ENCODE data around the gene KRT77. TPM values are rescaled to one million over a fixed set of nuclear protein-coding genes. Genes with fewer than 3 reads are reported as not detected.

The KRT77 gene
- polyA plus RNA-seq, 4 donors = not detected

DNA sequence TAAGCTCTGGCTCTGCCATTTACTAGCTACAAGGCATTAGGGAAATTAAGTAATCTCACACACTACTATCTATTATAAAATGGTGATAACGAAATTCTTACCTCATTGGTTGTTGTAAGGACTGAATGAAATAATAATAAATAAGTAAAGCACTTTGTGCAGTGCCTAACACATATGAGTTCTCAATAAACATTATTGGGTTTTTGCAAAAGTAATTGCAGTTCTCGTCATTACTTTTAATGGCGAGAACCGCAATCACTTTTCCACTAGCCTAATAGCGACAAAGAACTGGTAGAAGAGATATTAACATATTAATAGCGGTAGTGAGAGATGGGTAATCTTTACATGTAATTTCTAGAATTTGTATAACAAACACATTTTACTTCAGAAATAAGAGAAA, 9.2 kb downstream of the KRT77 start:
- no peak for DNase-seq (ENCODE audit: low read depth in 4 of 4, low spot score in 2 of 4)

DNA sequence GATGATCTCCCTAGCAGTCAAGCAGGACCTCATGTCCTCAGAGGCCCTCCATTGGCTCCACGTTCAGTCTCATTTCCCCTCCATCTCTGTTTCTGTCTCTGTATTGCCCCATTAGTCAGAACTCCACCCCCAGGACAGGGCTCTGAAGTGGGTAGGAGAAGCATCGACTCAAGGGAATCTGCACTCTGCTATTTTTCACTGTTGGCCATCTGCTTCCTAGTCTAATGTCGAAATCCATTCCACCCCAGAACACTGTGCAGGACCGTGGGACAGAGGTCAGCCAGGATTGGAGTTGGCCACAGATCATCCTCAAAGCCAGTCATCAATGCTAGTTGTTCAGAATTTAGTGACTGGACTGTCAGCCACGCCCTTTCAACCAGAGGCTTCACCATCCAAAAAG, 10.1 kb downstream of the KRT77 start:
- no peak for DNase-seq (ENCODE audit: low read depth in 4 of 4, low spot score in 2 of 4)

DNA sequence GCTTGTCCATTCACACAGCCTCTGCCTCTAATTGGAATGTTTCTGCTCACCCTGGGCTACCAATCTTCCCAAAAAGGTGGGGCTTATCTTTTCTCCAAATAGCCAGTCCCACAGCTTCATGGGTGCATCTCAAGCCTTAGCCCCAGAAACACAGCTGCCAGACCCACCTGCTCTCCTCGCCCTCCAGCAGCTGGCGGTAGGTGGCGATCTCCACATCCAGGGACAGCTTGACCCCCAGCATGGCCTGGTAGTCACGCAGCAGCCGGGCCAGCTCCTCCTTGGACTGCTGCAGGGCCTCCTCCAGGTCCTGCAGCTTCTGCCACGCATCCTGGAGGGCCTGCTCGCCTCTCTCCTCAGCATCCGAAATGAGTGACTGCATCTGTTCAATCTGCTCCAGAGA, 11.1 kb downstream of the KRT77 start:
- DNase-seq (ENCODE audit: low read depth in 4 of 4, low spot score in 2 of 4) = no peak

DNA sequence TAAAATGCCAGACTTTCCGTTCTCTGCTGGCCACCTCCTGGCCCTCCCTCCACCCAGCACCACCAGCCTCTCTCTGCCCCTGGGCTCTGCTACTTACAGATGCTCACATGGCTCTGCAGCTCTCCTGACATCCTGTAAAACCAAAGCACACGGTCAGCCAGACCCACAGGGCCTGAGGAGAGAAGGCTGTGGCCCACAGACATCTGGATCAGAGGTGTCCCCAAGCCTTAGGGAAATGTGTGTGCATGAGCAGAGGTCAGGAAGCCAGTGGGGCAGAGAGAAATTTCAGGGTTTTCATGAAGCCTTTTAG, 11.5 kb downstream of the KRT77 start:
- no peak for DNase-seq (ENCODE audit: low read depth in 4 of 4, low spot score in 2 of 4)

DNA sequence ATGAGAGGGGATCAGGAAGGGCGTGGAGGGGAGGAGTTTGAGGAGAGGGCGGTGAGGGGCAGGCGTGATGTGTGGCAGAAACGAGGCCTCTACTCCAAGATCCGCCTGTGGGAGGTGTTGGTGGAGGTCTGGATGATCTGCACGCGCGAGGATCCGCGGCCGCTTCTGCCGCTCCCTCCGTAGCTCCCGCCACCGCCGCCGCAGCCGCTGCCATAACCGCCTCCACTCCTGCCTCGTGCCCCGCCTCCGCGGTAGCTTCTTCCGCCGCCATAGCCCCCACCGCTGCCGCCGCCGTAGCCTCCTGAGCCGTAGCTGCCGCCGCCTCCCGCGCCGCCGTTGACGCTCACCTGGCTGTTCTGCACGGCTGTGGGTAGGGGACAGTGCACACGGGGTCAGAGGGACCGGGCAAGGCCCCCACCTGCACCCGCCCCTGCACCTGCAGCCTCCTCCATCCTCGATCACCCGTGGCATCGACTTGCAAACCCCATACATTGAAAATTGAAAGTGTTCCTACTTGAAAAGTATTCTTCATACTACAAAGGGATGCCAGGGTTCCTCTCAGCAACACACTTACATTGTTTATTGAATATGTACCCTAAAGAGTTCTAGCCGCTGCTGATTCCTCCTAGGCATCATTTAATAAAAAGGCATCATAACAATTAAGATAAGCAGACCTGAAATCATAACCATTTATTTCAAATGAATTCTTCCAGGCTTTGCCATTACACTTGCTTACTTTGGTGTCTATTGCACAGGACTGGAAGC, 12.1 kb downstream of the KRT77 start:
- no peak for DNase-seq (ENCODE audit: low read depth in 4 of 4, low spot score in 2 of 4)

DNA sequence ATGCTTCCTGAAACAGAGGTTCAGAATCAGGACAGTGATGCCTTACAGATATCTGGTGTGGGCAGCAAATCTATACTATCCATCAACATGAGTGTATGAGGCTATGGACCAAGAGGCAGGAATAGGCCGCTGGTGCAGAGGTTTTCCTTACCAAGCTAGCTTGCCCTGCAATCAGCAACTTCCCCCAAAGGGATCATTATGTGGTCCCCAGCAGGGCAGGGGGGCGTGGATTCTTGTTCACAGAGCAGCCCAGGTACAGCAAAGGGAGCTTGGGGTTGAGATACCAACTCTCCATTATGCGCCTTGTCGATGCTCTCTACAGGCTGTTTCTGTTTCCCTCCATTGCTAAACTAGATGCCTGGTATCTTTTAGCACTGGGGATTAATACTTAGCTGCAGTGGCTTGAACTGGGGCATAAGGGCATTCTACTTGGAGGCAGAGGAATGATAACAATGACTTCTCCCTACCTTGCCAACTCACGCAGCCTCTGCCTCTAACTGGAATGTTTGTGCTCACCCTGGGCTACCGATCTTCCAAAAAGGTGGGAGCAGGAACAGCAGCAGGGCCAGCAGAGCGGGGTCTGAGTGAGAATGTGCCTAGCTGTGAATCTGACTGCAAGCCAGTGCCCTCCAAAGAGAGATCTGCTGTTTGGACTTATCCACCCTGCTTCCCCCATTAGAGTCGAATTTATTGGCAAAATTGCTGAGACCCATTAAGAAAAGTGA, 12.8 kb downstream of the KRT77 start:
- no peak for DNase-seq (ENCODE audit: low read depth in 4 of 4, low spot score in 2 of 4)

DNA sequence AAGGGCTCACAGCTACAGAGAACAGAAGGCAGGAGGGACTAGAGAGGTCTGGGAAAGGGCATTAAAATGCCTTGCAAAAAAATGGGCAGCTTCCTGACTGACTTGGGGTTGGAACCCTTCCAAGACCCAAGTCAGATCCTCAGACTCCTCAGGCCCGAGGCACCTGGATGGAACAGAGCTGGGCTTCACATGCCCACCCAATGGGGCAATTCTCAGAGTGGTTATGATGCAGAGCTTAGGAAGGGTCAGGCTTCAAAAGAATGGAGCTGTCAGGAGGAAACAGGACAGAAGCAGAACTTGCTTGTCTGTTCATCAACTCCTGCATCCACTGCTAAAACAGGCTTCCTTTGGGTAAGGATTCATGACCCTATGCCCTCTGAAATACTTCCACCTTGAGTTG, 13.4 kb downstream of the KRT77 start:
- DNase-seq (ENCODE audit: low read depth in 4 of 4, low spot score in 2 of 4) = no peak

DNA sequence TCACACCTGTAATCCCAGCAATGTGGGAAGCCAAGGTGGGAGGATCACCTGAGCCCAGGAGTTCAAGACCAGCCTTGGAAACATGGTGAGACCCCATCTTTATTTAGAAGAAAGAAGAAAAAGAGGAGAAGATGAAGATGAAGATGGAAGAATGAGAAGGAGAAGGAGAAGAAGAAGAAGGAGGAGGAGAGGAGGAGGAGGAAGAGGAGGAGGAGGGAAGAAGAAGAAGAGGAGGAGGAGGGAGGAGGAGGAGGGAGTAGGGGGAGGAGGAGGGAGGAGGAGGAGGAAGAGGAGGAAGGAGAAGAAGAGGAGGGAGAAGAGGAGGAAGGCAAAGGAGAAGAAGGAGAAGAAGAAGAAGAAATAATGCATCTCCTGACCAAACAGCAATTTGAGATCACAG, 14.1 kb downstream of the KRT77 start:
- no peak for DNase-seq (ENCODE audit: low read depth in 4 of 4, low spot score in 2 of 4)

DNA sequence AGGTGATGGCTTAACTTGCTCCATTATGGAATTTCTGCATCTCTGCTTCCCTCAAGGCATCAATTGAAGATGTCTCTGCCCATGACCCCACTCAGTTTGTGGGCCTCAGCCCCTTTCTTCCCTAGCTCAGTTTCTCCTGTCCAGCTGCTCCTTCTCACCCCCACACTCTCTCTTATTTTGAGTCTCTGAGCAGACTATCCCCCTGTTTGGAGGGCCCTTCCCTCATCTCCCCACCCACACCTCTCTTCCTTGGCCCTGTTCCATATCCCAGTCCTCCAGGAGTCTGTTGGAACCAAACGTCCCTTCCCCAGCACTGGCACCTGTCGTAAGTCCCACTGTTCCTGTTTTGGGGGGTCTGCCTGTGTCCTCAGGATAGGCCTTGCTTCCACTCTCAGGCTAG, 14.8 kb downstream of the KRT77 start:
- DNase-seq (ENCODE audit: low read depth in 4 of 4, low spot score in 2 of 4) = no peak

DNA sequence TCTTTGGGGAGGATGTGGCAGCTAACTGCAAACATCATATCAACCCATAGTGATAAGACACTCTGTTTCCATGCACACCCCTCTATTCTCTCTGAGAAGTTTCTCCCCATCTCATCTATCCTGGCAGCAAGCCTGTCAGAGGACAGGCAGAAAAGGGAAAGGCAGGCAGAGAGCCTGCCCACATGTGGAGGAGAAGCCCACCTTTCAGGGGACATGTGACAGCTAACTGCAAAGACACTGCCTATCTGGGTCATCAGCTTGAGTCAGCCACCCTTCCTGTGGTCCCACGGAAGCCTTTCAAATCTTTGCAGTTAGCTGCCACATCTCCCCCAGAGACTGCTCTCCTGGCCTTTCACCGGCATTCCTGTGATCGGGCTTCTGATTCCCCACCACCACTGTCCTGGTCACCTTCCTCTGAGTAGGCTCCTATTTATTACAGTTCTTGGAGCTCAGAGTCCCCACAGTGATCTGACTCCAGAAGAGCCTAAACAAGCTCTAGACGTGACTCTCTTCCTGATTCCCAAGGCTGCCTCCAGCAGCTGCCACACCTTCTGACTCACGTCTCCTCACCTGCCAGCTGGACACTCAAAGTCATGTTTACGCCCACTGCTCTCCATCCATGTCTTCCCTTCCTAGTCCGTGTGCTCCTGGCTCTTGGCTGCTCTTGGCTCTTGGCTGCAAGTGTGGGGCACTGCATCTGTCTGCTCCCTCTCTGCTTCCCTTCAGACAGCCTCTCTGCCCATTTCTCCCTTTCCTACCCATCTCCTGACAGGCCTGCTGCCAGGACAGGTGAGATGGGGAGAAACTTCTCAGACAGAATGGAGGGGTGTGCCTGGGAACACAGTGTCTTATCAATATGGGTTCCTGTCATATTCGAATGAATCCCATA, 15.6 kb downstream of the KRT77 start:
- no peak for DNase-seq (ENCODE audit: low read depth in 4 of 4, low spot score in 2 of 4)

DNA sequence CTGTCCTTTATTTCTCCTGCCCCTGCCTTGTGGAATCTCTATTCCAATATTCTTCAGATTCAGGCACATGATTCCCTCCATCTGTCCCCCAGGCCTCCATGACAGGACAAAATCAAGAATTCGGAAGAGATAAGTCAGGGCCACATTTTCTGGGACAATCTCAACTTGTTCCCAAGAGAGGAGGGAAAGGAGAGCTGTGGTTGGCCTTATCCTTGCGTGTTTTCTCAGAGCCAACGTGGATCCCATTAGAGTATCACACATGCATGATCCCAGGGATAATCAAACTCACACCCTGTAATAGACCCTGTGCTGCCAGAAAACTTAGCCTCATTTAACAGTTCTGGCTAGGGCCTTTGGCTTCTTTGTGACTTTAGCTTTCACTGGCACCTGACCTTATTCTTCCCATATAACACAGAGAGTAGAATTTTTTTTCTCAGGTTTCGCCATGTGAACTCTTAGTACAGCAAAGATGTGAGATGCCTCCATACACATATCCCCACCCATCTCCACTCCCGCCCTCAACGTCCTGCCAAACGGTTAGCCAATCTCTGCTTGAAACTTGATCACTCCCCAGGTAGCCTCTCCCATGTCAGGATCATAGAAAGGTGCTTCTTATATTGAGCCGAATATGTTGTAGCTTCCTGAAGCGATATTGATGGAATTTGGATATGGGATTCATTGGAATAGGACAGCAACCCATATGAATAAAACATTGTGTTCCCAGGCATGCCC, 16.4 kb downstream of the KRT77 start:
- no peak for DNase-seq (ENCODE audit: low read depth in 4 of 4, low spot score in 2 of 4)

DNA sequence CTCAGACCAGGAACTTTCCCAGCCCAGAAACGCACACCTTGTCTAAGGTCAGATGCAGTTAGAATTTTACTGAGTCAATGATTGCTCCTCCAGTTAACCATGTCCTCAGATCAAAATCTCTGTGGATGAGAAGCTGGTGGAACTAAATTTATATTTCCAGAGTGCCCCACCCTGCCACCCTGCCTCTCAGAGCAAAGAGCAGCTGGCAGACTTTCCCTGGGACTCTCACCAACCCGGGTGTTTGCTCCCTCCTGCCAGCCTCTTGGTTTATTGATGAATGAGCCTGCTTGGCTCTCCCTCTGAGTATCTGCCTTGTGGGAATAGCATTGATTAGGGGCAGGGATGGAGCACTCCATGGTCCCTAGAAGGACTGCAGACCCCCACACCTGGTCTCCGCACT, 17.3 kb downstream of the KRT77 start:
- no peak for DNase-seq (ENCODE audit: low read depth in 4 of 4, low spot score in 2 of 4)

DNA sequence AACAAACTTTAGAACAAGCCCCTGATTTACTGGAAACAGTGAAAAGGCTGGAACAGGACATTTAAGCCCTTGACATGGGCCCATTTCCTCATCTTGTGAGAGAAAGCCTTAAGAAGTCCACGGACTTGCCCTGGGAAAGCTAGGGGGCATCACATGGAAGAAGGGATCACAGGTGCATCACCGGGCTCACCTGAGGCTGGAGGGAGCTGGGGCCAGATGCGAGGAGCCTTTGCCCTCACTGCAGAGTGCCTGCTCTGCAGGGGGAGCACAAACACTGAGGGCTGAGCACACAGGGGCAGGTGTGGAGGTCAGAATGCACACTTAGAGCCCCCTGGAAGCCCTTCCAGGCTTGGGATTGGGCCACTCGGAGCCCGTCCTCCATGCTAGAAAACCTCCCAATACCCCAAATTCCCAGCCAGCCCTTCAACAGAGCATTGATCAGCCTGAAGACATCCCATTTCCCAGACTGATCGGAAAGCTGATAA, 17.9 kb downstream of the KRT77 start:
- DNase-seq (ENCODE audit: low read depth in 4 of 4, low spot score in 2 of 4) = no peak

DNA sequence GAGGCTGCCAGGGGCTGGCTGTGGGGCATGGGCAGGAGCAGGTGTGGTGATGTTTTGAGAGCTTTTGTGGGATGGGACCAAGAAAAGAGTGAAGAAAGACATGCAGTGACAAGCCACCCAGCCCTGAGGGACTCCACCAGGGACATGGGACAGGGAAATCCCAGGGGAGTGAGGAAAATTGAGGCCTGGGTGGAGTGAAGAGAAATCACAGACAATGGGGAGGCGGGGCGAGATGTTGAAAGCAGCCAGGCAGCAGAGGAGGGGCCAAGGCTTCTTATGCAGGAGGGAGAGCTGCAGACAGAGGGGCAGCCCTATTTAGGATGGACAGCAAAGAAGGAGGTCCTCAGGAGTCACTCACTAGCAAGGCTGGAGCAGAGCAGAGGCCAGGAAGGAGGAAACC, 18.9 kb downstream of the KRT77 start:
- DNase-seq (ENCODE audit: low read depth in 4 of 4, low spot score in 2 of 4) = no peak

DNA sequence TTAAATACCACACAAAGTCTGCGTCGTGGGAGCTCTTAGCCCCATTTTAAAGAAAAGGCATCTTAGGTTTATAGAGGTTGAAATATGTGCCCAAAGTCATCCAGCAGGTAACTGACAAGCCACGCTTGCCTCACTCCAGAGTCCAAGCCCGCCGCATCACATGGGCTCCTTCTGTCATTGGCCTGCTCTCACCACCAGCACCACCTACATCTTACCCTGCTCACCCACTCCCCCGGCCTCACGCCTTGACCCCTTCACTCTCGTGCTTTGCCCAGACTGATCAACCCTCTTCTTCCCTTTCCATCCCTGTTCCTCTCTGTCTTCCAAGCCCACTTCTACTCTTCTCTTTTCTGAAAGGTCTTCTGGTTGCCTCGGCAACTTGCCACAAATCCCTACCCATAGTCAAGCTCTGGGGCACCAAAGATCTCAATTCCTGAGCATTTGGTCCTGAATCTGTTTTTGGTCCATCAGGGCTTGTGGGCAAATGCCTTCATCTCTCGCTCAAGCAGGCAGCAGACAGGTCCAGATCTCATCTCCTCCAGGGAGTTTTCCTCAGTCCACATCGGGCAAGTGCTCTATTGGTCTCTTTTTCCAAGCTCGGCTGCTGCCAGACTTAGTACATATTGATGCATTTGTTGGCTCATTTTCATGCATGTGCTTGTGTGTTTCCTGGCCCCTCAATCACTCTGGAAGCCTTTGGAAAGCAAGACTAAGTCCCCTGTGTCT, 19.6 kb downstream of the KRT77 start:
- no peak for DNase-seq (ENCODE audit: low read depth in 4 of 4, low spot score in 2 of 4)

DNA sequence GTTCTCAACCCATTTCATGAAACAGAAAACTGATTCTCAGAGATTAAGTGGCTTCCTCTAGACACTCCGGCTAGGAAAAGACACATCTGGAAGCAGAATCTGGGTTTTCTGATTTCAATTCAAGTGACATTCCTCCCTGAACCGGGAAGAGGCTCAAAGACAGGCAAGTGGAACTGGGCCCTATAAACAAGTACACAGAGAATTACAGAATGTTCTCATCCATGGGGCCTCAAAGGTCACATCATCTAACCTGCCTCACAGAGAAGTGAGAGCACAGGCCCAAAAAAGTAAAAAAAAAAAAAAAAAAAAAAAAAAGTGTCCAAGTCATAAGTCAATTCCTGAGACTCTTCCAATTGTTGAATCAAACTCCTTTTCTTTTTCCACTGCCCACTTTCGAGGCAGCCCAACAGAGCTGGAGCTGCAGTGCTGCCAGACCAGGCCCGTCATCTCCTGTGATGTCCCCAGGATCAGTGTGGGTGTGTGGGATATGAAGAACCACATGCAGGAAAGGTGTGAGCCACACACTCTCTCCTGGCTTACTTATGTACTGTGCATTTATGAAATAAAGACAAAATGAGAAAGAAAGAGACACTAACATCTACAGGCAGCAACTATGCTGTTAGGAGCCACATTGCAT, 20.3 kb downstream of the KRT77 start:
- DNase-seq (ENCODE audit: low read depth in 4 of 4, low spot score in 2 of 4) = no peak

DNA sequence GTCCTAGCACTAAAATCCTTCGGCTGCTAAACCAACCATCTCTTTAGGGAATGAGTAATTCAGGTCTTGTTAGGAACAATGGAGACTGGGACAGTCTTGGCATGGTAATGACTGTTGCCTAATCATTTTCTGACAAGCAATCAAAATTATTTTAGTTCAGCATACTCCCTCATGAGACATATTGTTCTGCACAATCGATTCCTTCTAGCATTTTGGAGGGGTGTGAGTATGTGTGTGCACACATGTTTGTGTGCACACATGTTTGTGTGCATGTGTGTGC, 21.0 kb downstream of the KRT77 start:
- DNase-seq (ENCODE audit: low read depth in 4 of 4, low spot score in 2 of 4) = no peak

DNA sequence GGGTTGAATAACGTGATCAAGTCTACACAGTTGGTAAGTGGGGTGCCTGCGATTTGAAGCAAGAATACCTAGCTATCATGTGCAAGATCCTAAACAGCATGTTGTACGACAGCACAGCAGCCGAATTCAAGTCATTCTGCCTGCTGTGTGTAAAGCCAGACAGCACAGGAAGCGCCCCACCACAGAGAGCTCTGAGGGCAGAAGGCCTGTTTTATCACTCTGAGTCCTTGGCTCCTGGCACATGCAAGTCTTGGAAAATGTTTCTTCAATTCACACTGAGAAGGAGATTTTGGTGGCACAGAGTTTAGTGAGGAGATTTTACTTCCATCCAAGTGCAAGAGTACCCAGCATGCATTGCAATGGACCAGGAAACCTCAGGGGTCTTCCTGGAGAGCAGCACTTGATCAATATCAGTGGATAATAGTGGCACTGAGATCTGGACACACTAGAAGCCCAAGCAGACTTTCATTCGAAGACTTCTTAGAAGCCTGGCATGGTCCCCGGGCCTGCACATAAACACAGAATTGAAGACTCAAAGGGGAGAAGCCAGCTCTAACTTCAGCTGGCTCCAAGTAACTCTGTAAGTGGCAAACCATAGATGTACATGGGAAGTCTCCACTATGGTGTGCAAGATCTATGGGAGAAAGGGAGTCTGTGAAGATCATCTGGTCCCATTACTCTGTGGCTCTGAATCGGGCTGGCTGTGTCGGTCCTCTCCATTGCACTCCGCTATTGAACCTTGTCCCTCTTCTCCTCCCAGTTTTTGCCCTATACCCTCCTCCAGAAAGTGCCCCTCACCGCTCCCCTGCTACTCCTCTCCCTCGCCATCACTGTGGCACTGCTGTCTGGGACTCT, 21.6 kb downstream of the KRT77 start:
- DNase-seq (ENCODE audit: low read depth in 4 of 4, low spot score in 2 of 4) = no peak

DNA sequence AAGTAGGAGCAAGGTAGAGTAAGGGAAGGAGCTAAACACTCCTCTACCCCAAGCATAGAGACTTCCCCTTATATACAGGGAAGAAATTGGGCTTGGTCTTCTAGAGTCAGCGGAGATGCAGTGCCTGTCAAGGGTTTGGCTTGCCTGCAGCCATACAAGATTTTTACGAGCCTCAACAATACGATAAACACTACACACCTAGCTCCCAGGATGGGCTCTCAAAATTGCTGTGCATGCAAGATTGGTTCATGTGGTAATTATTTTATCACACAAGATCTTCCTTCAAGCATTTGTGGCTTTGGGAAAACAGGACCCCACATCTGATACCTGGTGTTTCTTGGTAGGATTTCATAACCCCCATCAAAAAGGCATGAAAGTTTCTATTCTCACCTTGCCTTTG, 23.0 kb downstream of the KRT77 start, which contains the start of gene KRT1:
TSS of gene KRT1 (minus strand) at position 45 of the 400 bp plus-strand sequence. CDS start 59 bp downstream, outside the sequence.
- DNase-seq (ENCODE audit: low read depth in 4 of 4, low spot score in 2 of 4) = no peak
